Gastroesophageal sphincter (tissue), 4 donors: Measurements from ENCODE around the gene DYNC1I1. TPM values are rescaled to one million over a fixed set of nuclear protein-coding genes. Genes with fewer than 3 reads are reported as not detected.

Experiments
- ATAC-seq: fragments of 150-250 bp; one replicate; pipeline ENCODE4 v1.9.1; 2016; ENCODE audit warnings: mild to moderate bottlenecking, moderate library complexity
- H3K27ac ChIP-seq, 4 donors: fragments of 200-600 bp; sonication (generic) in 3 of 4; 1 replicate in 3 of 4; 2 replicates in 1 of 4; pipeline ENCODE4 v1.5.1; 2016 to 2019
- H3K27me3 ChIP-seq: fragments of 200-600 bp; sonication (generic); one replicate; pipeline ENCODE4 v1.5.1; 2019
- H3K36me3 ChIP-seq, 2 donors: fragments of 200-600 bp; sonication (generic); one replicate each; pipeline ENCODE4 v1.5.1; 2019; ENCODE audit warnings: control low read depth in 1 of 2
- H3K4me1 ChIP-seq, 3 donors: fragments of 200-600 bp; sonication (generic); 1 replicate in 2 of 3; 2 replicates in 1 of 3; pipeline ENCODE4 v1.5.1; 2016 to 2019; ENCODE audit warnings: control low read depth in 2 of 3
- H3K4me3 ChIP-seq, 2 donors: fragments of 200-600 bp; sonication (generic); one replicate each; pipeline ENCODE4 v1.5.1; 2019; ENCODE audit warnings: mild to moderate bottlenecking in 1 of 2, moderate library complexity in 1 of 2
- H3K9me3 ChIP-seq, 3 donors: fragments of 200-600 bp; sonication (generic); one replicate each; pipeline ENCODE4 v1.5.1; 2017 to 2019; ENCODE audit warnings: control low read depth in 2 of 3
- CTCF ChIP-seq, 4 experiments: fragments of 200-600 bp in 2 of 4; fragments of 450-650 bp in 2 of 4; sonication (generic) in 1 of 4; IDR thresholded peaks; one replicate each; pipeline ENCODE4 v1.5.1; 2017 to 2019; ENCODE audit warnings: antibody characterized with exemption in 4 of 4, mild to moderate bottlenecking in 2 of 4, moderate library complexity in 2 of 4
- EP300 ChIP-seq: sonication (generic); formaldehyde crosslinking; IDR thresholded peaks from one replicate; pipeline ENCODE4 v1.6.1; 2017; ENCODE audit warnings: antibody characterized with exemption, mild to moderate bottlenecking
- POLR2A ChIP-seq, 2 donors: fragments of 450-650 bp; IDR thresholded peaks; one replicate each; pipeline ENCODE4 v1.6.1; 2017; ENCODE audit warnings: antibody characterized with exemption in 2 of 2, mild to moderate bottlenecking in 2 of 2, moderate library complexity in 1 of 2
- POLR2AphosphoS5 ChIP-seq: sonication (generic); formaldehyde crosslinking; IDR thresholded peaks from one replicate; pipeline ENCODE4 v1.6.1; 2017; ENCODE audit warnings: antibody characterized with exemption
- WGBS, 2 donors: methylation state at CpG; one replicate each; pipeline ENCODE4 v1.1.5; 2018; ENCODE audit warnings: low coverage in 1 of 2; 5-methylcytosine and 5-hydroxymethylcytosine counted together
- total RNA-seq, 4 donors: library from RNA; depleted of rRNA; stranded (reverse); fragments of >200 nt; gene quantifications; one replicate each; pipeline ENCODE4 v1.1.0, GENCODE V29; 2016

Gene DYNC1I1
- total RNA-seq, 4 donors from 2014 or later, result 7.6 to 23.8 (median 18.2) TPM

- TF ChIP-seq EP300 (no peak), CTCF (IDR thresholded peaks at IDR 0.05) (no peak), POLR2AphosphoS5 (no peak), POLR2A (IDR thresholded peaks at IDR 0.05) (no peak)
- WGBS, 2 donors, result 61 to 70% methylated on average over 4 of the region's 4 CpGs
- H3K9me3 ChIP-seq, result no peaks in the 10 kb centered on the region
- H3K27me3 ChIP-seq, result no peaks in the 10 kb centered on the region
- no peak overlapping the region for H3K27ac ChIP-seq
- no peak overlapping the region for H3K4me3 ChIP-seq
- no peaks in the 10 kb centered on the region for H3K4me1 ChIP-seq
- H3K36me3 ChIP-seq, result no peaks in the 10 kb centered on the region
- ATAC-seq, result no peak
Observed at GRCh38 chr7:95976369-95977060, 204.2 kb downstream of the DYNC1I1 start.

GRCh38 chr7:95977994-95978393 lies 205.6 kb downstream of the DYNC1I1 start:
- Histone ChIP-seq H3K4me3 (no peak overlapping the region), H3K4me1 (no peaks in the 10 kb centered on the region), H3K27ac (no peak overlapping the region), H3K9me3 (no peaks in the 10 kb centered on the region), H3K36me3 (no peaks in the 10 kb centered on the region), H3K27me3 (no peaks in the 10 kb centered on the region)
- WGBS, 2 donors, result 70 to 94% methylated on average over 1 of the region's 1 CpG
- ATAC-seq, result no peak
- TF ChIP-seq POLR2AphosphoS5, result peak; percentile 62
- no peak for TF ChIP-seq CTCF (IDR thresholded peaks at IDR 0.05)

GRCh38 chr7:95980167-95980566 lies 207.8 kb downstream of the DYNC1I1 start:
- H3K4me1 ChIP-seq, result no peaks in the 10 kb centered on the region
- no peak for TF ChIP-seq EP300
- no peak for TF ChIP-seq POLR2AphosphoS5
- no peak for TF ChIP-seq CTCF (IDR thresholded peaks at IDR 0.05)
- TF ChIP-seq POLR2A (IDR thresholded peaks at IDR 0.05), result no peak
- no peak overlapping the region for H3K27ac ChIP-seq
- H3K36me3 ChIP-seq, result no peaks in the 10 kb centered on the region
- ATAC-seq, result no peak
- WGBS, 2 donors, result 0 to 16% methylated on average over 3 to 5 of the region's 5 CpGs
- no peaks in the 10 kb centered on the region for H3K27me3 ChIP-seq
- H3K4me3 ChIP-seq, result no peak overlapping the region
- H3K9me3 ChIP-seq, result no peaks in the 10 kb centered on the region

GRCh38 chr7:95980706-95981105 lies 208.4 kb downstream of the DYNC1I1 start:
- H3K27ac ChIP-seq, result no peak overlapping the region
- TF ChIP-seq POLR2AphosphoS5 (no peak), EP300 (no peak), POLR2A (IDR thresholded peaks at IDR 0.05) (no peak), CTCF (IDR thresholded peaks at IDR 0.05) (no peak)
- no peaks in the 10 kb centered on the region for H3K36me3 ChIP-seq
- 33 to 50% methylated on average over 1 of the region's 1 CpG for WGBS, 2 donors
- H3K27me3 ChIP-seq, result no peaks in the 10 kb centered on the region
- H3K4me3 ChIP-seq, result no peak overlapping the region
- H3K4me1 ChIP-seq, result no peaks in the 10 kb centered on the region
- ATAC-seq, result no peak
- no peaks in the 10 kb centered on the region for H3K9me3 ChIP-seq

- H3K36me3 ChIP-seq, result peaks cover 0 to 16% of the 10 kb centered on the region in 2 donors
- H3K4me3 ChIP-seq, result no peak overlapping the region
- H3K9me3 ChIP-seq, result no peaks in the 10 kb centered on the region
- no peak overlapping the region for H3K27ac ChIP-seq
- no peaks in the 10 kb centered on the region for H3K4me1 ChIP-seq
- H3K27me3 ChIP-seq, result no peaks in the 10 kb centered on the region
- 35 to 56% methylated on average over 2 to 6 of the region's 6 CpGs for WGBS, 2 donors
- TF ChIP-seq POLR2AphosphoS5 (peak; percentile 41), CTCF (IDR thresholded peaks at IDR 0.05) (no peak), POLR2A (IDR thresholded peaks at IDR 0.05) (no peak), EP300 (no peak)
- ATAC-seq, result no peak
Observed at GRCh38 chr7:95986178-95986764, 213.9 kb downstream of the DYNC1I1 start.
